Measurements from ENCODE around the gene GNG7.

The GNG7 gene

DNA sequence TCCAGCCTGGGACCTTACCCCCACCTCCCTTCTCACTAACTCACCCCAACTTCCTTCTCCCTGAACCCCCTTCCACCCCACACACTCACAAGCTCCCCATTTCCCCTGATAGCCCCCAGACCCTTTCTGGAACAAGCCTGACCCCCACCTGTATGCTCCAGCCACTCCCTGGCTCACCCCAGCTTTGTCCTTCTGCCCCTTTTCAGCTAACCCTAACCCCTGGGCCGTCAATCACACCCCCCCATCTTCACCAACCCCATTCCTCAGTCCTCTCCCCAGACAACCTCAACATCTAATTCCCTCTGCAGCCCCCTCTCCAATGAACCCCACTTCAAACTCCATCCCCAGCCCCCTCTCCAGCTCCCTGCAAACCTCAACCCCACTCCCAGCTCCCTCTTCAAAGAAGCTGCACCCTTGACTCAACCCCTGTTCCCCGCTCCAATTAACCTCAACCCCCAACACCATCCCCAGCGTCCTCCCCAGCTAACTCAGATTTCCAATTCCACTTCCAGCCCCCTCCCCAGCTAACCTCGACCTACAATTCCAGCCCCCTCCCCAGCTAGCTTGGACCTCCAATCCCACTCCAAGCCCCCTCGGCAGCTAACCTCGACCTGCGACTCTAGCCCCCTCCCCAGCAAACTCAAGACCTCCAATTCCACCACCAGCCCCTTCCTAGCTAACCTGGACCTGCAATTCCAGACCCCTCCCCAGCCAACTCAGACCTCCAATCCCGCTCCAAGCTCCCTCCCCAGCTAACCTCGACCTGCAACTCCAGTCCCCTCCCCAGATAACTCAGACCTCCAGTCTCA, 929 bp downstream of the GNG7 start:
- H3K27ac ChIP-seq = peak overlapping the region; percentile 60
- TF ChIP-seq, protein P1, sequence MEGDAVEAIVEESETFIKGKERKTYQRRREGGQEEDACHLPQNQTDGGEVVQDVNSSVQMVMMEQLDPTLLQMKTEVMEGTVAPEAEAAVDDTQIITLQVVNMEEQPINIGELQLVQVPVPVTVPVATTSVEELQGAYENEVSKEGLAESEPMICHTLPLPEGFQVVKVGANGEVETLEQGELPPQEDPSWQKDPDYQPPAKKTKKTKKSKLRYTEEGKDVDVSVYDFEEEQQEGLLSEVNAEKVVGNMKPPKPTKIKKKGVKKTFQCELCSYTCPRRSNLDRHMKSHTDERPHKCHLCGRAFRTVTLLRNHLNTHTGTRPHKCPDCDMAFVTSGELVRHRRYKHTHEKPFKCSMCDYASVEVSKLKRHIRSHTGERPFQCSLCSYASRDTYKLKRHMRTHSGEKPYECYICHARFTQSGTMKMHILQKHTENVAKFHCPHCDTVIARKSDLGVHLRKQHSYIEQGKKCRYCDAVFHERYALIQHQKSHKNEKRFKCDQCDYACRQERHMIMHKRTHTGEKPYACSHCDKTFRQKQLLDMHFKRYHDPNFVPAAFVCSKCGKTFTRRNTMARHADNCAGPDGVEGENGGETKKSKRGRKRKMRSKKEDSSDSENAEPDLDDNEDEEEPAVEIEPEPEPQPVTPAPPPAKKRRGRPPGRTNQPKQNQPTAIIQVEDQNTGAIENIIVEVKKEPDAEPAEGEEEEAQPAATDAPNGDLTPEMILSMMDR (conservative IDR thresholded peaks at IDR 0.05) = no peak
- no peak for TF ChIP-seq ZFX (IDR thresholded peaks at IDR 0.05)

DNA sequence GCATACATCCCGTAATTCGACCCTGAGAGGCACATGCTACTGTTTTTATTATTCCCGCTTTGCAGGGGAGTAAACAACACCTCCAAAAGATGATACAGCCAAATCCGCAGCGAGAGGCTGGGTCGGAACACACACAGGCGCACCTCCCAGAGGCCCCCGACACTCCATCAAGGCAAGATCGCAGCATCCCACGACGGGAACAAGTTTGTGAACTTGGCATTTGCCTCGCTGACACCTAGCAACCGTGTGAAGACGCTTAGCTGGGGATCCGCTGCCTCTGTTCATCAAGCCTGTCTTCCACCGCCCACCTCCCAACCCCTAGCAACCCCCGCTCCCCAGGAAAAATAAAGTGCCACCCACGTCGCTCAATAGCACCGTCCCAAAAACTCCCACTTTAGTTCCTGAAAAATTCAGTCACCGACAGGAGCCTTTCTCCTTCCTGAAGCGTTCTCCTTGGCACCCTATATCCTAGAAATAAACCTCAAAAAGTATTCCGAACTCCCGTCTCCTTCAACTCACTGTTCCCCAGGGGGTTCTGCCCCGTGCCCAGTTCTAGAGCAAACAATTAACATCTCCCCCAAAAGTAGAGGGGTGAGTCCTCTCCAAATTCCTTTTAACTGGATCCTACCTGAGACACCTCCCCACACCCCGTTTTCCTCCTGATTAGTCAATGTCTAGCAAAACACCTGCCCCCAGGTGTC, 1.7 kb downstream of the GNG7 start:
- TF ChIP-seq, protein P1 (conservative IDR thresholded peaks at IDR 0.05) = no peak
- no peak for TF ChIP-seq ZFX (IDR thresholded peaks at IDR 0.05)
- H3K27ac ChIP-seq = no peak overlapping the region

DNA sequence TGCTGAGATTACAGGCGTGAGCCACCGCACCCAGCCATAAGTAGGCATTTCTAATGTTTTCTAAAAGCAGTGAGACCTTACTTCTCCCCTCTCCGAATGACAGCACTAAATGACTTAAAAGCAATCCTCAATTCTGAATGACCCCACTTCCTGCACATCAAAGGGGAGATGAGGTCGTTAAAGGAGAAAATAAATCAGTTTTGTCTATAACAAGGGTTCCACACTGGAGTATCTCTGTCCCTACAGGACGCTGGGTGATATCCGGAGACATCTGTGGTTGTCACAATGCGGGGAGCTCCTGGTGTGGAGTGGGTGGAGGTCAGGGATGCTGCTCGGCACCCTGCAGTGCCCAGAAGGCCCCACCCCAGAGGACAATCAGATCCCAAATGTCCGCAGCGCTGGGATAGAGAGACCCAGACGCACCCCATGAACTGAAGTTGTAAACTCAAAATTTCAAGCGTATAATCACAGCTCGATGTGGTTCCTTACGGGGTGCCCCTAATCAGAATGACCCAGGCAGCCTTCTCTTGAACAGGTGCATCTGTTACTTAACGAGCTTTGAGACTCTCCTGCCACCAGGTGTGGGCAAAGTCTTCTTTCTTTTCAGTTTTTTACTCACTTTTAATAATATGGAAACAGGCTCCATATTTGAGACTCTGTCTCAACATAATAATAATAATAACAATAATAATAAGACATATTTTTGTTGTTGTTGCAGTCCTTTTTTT, 2.9 kb downstream of the GNG7 start:
- no peak overlapping the region for H3K27ac ChIP-seq
- TF ChIP-seq, protein P1 (conservative IDR thresholded peaks at IDR 0.05) = no peak
- no peak for TF ChIP-seq ZFX (IDR thresholded peaks at IDR 0.05)

DNA sequence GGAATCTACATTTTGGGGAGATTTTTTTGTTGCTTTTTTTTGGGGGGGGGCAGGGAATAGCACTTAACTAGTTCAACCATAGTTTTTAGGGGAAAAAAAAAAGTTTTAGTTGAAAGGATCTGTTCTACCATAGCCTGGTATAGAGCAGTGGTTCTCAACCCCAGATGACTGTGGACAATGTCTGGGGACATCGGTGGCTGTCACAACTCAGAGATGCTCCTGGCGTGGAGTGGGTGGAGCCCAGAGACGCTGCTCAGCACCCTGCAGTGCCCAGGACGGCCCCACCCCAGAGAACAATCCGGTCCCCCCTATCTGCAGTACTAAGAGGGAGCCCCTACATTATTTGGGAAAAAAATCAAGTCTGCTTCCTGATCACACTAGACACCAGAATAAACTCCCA, 8.3 kb downstream of the GNG7 start:
- TF ChIP-seq, protein P1 (conservative IDR thresholded peaks at IDR 0.05) = no peak
- TF ChIP-seq ZFX (IDR thresholded peaks at IDR 0.05) = no peak
- H3K27ac ChIP-seq = no peak overlapping the region

DNA sequence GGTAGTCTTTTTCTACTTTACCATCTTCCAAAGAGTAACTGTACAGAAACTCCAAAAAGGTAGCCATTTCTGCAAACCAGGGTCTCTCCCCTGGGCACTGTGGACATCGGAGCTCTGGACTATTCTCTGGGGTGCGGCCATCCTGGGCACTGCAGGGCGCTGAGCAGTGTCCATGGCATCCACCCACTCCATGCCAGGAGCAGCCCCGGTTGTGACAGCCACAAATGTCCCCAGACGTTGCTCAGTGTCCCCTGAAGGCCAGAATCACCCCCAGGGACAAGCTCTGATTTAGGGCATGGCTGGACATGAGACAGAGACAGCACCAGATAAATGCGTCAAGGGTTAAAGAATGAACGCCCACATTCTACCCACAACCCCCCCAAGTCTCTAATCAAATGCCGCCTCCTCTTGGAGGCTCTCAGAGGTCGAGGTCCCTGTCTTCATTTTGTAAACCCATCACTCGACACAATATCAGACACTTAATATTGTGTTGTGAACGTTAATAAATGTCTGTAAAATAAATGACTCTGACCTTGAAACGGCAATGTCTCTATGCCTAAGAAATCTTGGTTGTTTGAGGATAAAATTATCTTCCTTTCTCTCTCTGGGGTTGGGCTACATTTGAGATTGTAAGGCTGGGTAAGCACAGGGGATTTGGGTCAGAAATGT, 8.9 kb downstream of the GNG7 start:
- TF ChIP-seq ZFX (IDR thresholded peaks at IDR 0.05) = no peak
- TF ChIP-seq, protein P1 (conservative IDR thresholded peaks at IDR 0.05) = no peak
- H3K27ac ChIP-seq = no peak overlapping the region

DNA sequence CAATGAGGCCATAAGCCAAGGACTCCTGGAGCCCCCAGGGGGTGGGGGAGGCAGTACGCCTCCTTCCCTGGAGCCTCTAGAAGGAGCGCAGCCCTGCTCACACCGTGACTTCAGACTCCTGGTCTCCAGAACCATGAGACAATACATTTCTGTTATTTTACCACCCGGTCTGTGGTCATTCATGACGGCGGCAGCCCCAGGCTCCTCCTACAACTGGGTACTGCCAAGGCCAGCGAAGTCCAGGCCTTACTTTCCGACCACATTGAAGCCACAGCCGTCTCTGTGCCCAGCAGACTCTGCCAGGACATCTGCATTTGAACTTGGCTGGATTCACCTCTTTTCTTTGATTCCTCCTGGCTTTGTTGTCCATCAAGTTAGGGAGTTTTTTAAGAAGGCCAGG, 10.5 kb downstream of the GNG7 start:
- no peak for TF ChIP-seq ZFX (IDR thresholded peaks at IDR 0.05)
- TF ChIP-seq, protein P1 (conservative IDR thresholded peaks at IDR 0.05) = no peak

More for the DNA sequence above, 10.5 kb downstream of the GNG7 start:
- no peak overlapping the region for H3K27ac ChIP-seq

Measured in C4-2B (cell line).